AML-193 (cell line): ENCODE measurements around the gene TOR3A.
"Not testable (repeated sequence)": the region's sequence is repeated elsewhere in the genome, so short reads cannot be mapped to it uniquely, and the experiment has no call there.

ENCODE experiments used
- DNase-seq, 2 experiments: peaks; one replicate each; lab custom pipeline; 2025; lab: John Stamatoyannopoulos, UW

TOR3A gene

DNA sequence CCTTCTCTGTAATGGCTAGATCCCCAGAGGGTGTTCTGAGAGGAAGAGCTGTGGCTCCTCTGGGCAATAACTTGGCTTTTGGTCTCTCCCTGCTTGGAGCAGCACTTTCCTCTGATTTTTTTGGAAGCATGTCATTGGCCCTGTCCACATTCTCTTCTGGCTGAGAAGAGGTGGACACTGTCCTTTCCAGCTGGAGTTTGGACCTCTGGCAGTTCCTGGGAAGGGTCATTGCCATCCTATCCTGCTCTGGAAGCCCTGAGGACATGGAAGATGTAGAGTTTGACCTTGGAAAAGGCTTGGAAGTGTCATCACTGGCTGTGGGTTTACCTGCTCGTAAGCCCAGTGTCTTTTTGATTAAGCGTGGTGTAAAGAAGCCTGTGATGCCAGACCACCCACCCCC is 26.8 kb downstream of the TOR3A start:
- DNase-seq, result no peak

DNA sequence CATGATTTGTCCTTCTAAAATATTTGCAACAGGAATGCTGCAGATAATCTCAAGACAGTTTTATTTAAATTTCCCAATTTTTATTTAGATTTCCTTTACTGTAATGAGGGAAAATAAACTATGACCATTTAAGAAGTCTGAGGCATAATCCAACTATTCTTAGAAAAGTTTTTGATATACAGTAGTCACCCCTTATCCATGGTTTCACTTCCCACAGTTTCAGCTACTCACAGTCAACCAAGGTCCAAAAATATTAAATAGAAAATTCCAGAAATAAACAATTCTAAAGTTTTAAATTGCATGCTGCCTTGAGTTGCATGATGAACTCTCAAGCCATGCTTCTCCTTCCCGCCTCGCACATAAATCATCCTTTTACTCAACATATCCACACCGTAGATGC is 33.3 kb downstream of the TOR3A start:
- no peak for DNase-seq

DNA sequence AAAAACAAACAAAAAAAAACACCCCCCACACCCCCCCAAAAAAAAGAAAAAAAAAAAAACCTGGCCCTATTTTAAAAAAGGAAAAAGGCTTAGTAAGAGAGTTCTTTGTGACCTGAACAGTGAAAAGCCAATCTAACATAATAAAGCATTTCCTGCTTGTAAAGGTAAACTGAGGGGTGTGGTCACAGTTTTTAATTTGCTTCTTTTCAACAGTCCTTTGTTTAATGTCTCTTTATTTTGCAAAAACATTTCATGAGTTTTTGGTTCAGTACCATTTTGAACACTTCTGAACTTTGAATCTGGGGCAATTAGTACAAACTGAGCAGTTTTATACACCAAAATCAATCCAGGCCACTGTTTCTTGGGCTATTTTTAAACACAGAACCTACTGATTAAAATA is 37.6 kb downstream of the TOR3A start:
- no peak for DNase-seq

DNA sequence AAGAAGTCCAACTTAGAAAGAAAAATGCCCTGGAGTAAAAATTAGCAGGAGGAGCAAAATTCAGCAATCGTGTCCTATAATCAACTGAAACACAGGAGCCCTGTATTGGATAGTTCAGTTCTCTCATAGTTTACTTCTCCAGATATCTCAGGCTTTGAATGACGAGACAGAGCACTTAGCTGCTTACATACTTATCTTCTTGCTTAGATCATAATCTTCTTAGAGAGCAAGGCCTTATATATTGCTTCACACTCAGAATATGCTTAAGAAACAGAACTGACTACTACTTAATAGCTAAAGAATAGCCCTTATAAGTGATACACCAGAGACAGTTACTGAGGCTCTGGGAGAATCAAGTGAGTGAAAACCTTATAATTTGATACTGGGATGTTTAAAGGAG is 38.9 kb downstream of the TOR3A start:
- DNase-seq, result no peak

DNA sequence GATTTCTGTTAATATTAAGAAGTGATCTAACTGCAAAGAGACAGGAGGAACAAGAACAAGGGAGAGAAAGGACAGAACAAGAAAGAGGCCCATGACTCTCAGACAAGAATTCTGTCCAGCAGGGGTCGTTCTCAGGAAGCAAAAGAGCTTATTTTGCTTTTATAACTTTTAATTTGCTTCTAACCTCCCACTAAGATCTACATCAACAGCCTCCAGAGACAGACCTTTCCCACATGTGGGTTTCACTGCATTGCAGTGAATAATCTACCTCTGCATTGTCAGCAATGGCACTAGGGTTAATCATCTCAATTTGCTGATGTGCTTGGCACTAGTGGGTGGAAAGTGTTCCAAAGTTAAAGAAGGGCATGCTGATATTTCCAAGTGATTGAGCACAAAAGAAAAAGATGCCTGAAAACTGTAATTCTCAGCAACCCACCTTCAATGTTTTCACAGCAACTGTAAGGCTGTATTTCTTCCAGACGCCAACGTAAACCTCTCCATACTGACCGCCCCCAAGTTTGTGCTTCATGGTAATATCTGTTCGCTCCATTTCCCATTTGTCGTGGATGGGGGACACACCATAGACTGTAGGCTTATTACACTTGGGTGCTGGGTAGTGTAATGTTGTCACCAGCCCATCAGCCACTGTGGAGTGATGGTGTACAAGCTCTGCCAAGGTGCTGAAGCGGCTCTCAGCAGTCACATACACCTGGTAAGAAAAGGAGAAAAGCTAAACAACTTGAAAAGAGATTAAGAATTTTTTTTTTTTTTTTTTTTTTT is 39.5 kb downstream of the TOR3A start:
- DNase-seq, result peak; percentile 59 to 67

DNA sequence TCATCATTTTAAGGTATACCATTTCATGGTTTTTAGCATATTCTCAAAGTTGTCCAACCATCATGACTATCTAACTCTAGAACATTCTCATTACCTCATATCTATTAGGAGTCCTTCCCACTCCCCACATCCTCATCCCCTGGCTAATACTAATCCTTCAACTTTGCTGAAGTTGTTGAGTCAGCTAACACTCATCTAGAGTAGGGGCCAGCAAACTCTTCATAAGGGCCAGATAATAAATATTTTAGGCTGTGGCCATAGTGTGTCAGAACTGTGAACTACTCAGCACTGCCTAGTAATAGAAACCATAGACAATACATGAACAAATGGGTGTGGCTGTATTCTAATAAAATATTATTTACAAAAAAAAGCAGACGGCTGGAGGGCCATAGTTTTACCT is 43.0 kb downstream of the TOR3A start:
- DNase-seq, result no peak

DNA sequence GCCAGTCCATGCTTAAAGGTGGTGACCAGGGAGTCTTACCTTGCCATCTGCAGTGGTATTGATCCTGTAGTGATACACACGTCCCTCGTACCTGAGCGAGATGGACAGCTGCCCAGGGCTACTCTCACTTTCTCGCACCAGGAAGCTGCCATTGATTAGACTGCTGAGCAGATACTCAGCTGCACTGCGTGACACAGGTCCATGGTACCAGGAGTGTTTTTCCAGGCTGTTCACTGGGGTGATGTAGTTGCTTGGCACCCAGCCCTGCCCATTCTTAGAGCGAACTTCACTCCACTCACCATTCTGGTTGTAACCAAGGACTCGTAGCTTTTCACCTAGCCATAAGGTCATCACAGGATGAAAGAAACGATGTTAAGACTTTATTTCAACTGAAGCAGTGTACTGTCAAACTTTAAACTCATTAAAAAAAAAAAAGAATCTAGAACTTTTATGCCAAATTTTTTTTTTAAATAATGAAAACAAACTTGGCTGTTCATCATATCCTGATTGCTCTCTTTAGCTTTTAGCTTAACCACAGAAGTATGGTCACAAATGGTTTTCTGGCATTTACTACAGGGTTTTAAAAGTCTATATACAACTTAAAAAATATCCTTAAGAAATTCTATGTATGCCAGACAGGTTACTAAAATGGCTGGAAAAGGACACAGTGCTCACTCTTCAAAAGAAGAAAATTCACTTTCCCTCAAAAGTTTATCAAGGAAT is 44.6 kb downstream of the TOR3A start:
- DNase-seq, result no peak

DNA sequence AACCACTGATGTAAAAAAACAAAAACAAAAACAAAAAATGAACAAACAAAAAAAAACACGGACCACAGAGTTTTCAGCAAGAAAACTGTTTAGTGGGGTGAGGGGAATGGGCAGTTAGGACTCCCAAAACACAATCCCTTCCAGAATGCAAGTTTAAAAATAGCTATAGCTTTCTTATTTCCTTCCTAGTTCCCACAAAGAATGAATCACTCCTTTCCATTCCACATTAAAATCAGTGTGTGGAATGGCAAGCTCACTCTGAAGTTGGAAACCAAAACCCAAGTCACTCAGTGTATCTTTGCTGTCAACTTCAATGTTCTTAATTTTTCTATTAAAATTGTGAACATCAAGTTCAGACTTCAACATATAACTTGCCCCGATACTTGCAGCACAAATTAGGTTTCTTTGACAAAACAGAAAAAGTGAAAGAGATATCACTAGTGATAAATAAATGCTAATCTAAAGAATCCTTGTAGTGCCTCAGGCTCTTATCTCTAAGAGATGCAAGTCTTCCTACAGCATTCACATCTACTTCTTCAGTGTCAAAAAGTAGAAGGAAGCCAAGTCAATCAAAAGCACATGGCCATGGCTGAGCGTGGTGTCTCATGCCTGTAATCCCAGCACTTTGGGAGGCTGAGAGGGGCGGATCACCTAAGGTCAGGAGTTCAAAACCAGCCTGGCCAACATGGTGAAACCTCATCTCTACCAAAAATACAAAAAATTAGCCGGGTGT is 45.5 kb downstream of the TOR3A start:
- no peak for DNase-seq

DNA sequence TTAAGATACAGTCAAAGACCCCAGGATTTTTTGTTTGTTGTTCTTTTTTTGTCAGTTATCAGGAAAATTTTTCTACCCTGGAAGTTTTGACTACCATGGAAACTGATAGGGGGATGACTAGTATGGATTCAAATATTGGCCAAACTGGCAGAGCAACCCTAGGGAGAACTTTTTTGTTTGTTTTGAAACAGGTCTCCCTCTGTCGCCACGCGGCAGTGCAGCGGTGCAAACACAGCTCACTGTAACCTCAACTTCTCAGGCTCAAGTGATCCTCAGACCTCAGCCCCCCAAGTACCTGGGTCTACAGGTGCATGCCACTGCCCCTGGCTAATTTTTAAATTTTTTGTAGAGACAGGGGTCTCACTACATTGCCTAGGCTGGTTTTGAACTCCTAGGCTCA is 46.6 kb downstream of the TOR3A start:
- DNase-seq, result no peak

DNA sequence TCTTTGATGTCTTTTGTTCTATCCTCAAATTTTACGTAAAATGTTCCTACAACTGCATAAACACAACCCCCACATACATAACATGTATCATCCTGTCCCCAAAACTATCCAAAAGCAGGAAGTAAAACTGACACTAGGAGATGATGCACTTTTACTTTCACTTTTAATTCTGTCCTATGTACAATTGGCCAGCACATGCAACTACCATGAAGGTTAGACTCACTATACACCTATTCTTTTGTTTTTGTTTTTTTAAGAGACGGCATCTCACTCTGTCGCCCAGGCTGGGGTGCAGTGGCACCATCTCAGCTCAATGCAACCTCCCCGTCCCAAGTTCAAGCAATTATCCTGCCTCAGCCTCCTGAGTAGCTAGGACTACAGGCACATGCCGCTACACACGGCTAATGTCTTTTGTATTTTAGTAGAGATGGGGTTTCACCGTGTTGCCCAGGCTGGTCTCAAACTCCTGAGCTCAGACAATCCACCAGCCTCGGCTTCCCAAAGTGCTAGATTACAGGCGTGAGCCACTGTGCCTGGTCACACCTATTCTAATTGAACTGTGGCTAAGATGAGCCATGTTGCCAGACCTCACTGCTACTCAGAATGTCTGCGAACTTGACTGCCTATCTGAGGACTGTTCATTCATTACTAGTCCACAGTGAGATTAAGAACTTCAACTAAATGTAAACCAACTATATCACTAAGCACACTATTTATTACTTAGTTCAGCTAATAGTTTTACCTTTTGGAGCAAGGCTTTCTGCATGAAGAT is 48.0 kb downstream of the TOR3A start:
- DNase-seq, result peak; percentile 43 to 52

DNA sequence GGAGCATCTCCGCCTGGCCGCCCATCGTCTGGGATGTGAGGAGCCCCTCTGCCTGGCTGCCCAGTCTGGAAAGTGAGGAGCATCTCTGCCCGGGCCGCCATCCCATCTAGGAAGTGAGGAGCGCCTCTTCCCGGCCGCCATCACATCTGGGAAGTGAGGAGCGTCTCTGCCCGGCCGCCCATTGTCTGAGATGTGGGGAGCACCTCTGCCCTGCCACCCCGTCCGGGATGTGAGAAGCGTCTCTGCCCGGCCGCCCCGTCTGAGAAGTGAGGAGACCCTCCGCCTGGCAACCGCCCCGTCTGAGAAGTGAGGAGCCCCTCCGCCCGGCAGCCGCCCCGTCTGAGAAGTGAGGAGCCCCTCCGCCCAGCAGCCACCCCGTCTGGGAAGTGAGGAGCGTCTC is 53.3 kb downstream of the TOR3A start:
- not testable (repeated sequence) for DNase-seq

DNA sequence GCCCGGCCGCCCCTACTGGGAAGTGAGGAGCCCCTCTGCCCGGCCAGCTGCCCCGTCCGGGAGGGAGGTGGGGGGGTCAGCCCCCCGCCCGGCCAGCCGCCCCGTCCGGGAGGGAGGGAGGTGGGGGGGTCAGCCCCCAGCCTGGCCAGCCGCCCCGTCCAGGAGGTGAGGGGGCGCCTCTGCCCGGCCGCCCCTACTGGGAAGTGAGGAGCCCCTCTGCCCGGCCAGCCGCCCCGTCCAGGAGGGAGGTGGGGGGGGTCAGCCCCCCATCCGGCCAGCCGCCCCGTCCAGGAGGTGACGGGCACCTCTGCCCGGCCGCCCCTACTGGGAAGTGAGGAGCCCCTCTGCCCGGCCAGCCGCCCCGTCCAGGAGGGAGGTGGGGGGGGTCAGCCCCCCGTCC is 53.8 kb downstream of the TOR3A start:
- DNase-seq, result not testable (repeated sequence)

DNA sequence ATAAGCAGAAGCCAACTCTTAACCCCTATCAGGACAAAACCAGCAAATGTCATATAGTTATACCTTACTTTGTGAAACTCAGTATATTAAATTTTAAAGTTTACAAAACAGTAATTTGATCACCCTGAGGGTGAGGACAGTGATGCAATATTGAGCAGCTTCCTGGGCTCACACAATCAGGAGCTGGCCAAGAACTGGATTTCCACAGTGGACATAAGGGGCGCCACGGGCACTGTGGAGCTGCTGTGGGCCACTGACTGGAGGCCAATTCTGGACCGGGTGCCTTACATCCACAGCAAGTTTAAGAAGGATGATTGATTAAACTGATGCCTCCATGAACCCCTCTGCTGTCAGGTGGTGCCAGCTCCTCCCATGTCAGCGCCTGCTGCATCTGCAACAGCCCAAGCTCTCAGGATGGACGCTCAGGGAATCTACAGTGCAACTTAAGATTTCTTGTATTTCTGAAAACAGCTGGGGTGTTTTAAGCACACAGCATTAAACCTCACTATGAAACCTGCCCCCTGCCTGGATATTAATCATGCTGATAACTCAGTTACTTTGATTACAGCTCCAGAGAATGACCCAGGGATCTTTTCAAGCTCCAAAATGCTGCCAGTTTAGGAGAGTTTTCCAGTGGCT is 55.9 kb downstream of the TOR3A start:
- DNase-seq, result no peak

DNA sequence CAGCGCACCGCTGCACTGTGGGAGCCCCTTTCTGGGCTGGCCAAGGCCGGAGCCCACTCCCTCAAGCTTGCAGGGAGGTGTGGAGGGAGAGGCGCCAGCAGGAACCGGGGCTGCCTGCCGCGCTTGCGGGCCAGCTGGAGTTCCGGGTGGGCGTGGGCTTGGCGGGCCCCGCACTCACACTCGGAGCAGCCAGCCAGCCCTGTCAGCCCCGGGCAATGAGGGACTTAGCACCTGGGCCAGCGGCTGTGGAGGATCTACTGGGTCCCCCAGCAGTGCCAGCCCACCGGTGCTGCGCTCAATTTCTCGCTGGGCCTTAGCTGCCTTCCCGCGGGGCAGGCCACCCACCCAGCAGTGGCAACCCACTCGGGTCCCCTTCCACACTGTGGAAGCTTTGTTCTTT is 56.9 kb downstream of the TOR3A start:
- not testable (repeated sequence) for DNase-seq

DNA sequence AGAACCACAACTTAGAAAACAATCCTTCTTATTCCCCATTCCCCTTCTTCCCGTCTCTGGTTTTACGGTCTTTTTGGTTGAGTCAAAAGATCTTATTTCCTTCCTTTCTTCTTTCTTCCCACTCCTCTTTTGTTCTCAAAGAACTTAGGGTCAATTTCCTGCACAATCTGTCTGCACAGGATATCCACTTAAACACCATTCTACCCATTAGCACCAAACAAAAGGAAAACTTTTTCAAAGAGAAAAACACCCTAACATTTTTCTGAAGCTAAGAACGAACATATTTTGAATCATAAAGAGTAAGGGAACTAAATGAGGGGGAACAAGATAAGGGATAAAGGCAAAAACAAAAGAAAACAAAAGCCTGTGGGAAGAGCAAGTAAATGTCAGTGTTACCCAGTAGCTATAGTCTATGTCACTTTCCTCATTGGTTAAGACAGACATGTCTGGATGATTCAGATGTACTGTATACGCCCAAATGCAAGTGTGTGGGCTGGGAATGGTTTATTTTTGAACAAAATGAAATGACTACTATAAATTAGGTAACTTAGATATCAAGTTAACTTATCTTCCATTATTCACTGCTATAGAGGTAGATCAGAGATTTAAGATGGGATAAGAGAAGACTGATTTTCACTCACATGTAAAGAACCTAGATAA is 59.9 kb downstream of the TOR3A start:
- DNase-seq, result no peak

DNA sequence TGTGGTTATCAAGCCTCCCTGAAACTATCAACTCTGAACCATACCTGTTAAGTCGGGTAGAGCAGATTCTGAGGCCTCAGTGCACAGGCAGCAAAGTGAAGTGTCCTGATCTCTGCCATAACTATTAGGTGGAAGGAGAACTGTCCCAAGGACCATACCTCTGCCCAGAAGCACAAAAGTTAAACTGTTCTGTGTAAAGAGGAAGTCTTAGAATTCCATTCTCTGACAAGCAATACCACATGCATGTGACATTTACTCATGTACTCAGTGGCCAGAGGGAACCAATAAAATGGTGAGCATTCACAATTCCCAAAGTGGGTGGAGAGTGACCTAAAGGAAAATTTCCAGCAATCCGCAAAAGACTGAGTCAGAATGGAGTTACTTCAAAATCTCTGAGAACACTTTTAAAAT is 61.0 kb downstream of the TOR3A start:
- peak; percentile 23 to 25 for DNase-seq

DNA sequence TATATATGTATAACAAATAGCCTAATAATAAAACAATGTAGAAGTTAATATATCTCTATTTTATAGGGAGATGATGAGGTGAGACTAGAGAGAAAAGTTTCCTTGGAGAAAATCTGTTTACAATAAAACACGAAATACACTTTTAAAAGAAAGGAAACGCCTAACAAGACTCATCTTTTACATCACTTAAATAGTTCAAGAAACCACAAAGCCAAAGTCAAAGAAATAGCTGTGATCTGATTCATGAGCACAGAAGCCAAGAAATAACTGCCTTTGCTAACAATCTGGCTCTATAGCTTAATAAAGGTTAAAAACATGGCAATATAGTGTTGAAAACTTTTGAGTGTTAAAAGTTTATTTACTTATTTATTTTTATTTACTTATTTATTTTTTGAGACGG is 61.5 kb downstream of the TOR3A start:
- DNase-seq, result no peak

DNA sequence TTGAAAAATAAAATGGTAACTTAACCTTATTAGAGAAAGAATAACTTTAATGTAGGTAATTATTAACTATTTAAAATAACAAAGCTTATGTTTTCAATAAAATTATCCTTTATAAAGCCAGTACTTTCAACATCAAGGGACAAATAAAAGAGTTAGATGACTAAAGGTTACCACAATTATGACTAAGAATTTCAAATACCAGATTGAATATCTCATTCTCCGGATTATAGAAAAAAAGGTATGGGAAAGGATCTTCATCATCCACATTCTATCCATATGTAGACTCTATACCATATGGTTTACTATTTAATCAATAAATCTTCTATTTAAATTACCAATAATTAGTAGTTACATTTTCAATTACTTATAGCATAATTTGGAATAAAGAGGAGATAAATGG is 62.8 kb downstream of the TOR3A start:
- no peak for DNase-seq

DNA sequence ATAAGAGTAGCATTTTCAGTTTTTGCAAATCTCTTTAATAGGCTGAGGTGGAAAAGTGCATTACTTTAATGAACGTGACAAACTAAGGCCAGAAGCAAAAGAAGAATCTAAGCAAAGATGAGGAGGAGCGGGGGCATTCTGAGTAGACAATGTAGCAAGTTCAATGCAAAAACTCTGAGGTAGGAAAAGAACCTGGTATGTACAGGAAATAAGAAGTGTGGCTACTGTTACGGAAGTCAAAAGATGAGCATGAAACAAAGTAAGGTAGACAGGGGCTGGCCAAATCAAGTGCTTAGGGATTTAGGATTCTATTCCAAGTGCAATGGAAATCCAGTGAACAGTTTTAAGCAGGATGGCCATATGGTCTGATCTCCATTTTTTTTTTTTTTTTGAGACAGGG is 63.7 kb downstream of the TOR3A start:
- DNase-seq, result no peak
